Activated B cell treated with CpG ODN at 0.5 μM for 24 hours (primary cell): Measurements from ENCODE around the gene LRRC75B. TPM values are rescaled to one million over a fixed set of nuclear protein-coding genes. Genes with fewer than 3 reads are reported as not detected.
"Not testable (repeated sequence)": the region's sequence is repeated elsewhere in the genome, so short reads cannot be mapped to it uniquely, and the experiment has no call there.

Source experiments
- ATAC-seq: fragments of 200-7000 bp; cut with Tn5 transposase; one replicate; pipeline ENCODE4 v1.10.0; 2021; ENCODE audit warnings: low read depth, mild to moderate bottlenecking, moderate library complexity
- CTCF ChIA-PET: fragments of 350-600 bp; sonication (Branson Sonifier 250); formaldehyde crosslinking; loops from one replicate; lab custom pipeline; 2021; ENCODE audit warnings: antibody characterized with exemption; lab: Charles Lee
- POLR2A ChIA-PET: fragments of 350-600 bp; sonication (Branson Sonifier 250); formaldehyde crosslinking; loops from one replicate; lab custom pipeline; 2021; ENCODE audit warnings: antibody characterized with exemption; lab: Charles Lee
- DNase-seq: peaks from one replicate; pipeline ENCODE4 v3.0.0; 2022
- H3K27ac Mint-ChIP-seq: one replicate; pipeline ENCODE4 v1.8.0; 2020; ENCODE audit warnings: mixed read lengths
- H3K27me3 Mint-ChIP-seq: one replicate; pipeline ENCODE4 v1.8.0; 2021; ENCODE audit warnings: mixed read lengths
- H3K36me3 Mint-ChIP-seq: one replicate; pipeline ENCODE4 v1.8.0; 2021; ENCODE audit warnings: low read depth, mixed read lengths
- H3K4me1 Mint-ChIP-seq: one replicate; pipeline ENCODE4 v1.8.0; 2021; ENCODE audit warnings: mixed read lengths
- H3K4me3 Mint-ChIP-seq: one replicate; pipeline ENCODE4 v1.8.0; 2020; ENCODE audit warnings: mild to moderate bottlenecking, mixed read lengths
- H3K9me3 Mint-ChIP-seq: one replicate; pipeline ENCODE4 v1.8.0; 2020; ENCODE audit warnings: mixed read lengths
- intact Hi-C: fragments of 100-400 bp; cut with micrococcal nuclease; formaldehyde crosslinking; loops from one replicate; pipeline ENCODE4 v1.15.1; 2024
- total RNA-seq: library from RNA; stranded (reverse); gene quantifications from 2 replicates; pipeline ENCODE4 v1.2.3, GENCODE V29; 2022
- TF ChIP-seq, protein P1 (sequence below): fragments of 200-600 bp; IDR thresholded peaks from one replicate; pipeline ENCODE4 v1.8.0; 2022; ENCODE audit warnings: antibody characterized with exemption, mild to moderate bottlenecking

The LRRC75B gene
- total RNA-seq, 1 donor from 2014 or later = 0.82 TPM

DNA sequence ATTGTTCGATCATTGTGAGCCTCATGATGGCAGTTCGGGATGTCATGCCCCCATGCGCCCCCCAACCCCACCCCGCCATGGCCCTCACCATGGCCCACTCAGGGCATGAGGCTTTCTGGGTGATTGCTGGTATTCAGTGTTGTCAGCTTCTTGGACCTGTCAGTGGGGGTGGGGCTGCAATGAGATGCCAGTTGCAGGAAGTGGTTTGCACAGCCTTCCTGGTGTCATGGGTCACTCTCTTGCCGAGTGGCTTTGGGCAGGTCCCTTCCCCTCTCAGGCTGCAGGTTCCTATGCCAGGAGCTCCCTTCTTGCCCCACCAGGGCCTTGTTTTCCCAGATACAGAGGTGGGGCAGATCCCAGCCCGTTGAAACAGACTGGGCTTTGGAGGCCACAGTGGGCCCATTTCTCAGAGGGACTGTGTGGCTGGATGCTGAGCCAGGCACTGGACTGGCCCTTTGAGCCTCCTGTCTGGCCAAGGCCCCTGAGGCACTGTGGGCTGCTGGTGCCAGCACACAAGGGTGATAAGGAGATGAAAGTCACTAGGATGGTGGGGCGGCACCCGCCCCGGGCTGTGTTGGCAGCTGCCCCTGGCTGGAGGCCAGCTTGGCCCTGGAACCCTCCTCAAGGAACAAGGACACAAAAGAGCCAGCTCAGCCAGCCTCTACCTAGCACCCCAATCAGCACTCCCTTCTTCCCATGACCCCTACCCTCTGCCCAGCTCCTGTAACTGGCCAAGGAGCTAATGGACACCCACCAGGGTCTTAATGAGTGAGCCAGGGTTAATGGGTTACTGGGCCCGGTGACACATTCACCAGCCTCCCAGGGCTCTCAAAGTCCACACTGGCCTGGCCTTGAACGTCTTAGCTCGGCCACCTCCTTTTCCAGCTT, 8.6 kb upstream of the LRRC75B start:
- no peak overlapping the region for H3K27ac Mint-ChIP-seq
- POLR2A ChIA-PET = no interaction called here
- CTCF ChIA-PET = no interaction called here
- no peaks in the 10 kb centered on the region for H3K27me3 Mint-ChIP-seq
- intact Hi-C loops = no loop called here
- no peak overlapping the region for H3K4me3 Mint-ChIP-seq
- TF ChIP-seq, protein P1, sequence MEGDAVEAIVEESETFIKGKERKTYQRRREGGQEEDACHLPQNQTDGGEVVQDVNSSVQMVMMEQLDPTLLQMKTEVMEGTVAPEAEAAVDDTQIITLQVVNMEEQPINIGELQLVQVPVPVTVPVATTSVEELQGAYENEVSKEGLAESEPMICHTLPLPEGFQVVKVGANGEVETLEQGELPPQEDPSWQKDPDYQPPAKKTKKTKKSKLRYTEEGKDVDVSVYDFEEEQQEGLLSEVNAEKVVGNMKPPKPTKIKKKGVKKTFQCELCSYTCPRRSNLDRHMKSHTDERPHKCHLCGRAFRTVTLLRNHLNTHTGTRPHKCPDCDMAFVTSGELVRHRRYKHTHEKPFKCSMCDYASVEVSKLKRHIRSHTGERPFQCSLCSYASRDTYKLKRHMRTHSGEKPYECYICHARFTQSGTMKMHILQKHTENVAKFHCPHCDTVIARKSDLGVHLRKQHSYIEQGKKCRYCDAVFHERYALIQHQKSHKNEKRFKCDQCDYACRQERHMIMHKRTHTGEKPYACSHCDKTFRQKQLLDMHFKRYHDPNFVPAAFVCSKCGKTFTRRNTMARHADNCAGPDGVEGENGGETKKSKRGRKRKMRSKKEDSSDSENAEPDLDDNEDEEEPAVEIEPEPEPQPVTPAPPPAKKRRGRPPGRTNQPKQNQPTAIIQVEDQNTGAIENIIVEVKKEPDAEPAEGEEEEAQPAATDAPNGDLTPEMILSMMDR = no peak
- no peaks in the 10 kb centered on the region for H3K9me3 Mint-ChIP-seq
- DNase-seq (no peak), ATAC-seq (no peak)
- H3K36me3 Mint-ChIP-seq = no peaks in the 10 kb centered on the region
- H3K4me1 Mint-ChIP-seq = peaks cover 17% of the 10 kb centered on the region

DNA sequence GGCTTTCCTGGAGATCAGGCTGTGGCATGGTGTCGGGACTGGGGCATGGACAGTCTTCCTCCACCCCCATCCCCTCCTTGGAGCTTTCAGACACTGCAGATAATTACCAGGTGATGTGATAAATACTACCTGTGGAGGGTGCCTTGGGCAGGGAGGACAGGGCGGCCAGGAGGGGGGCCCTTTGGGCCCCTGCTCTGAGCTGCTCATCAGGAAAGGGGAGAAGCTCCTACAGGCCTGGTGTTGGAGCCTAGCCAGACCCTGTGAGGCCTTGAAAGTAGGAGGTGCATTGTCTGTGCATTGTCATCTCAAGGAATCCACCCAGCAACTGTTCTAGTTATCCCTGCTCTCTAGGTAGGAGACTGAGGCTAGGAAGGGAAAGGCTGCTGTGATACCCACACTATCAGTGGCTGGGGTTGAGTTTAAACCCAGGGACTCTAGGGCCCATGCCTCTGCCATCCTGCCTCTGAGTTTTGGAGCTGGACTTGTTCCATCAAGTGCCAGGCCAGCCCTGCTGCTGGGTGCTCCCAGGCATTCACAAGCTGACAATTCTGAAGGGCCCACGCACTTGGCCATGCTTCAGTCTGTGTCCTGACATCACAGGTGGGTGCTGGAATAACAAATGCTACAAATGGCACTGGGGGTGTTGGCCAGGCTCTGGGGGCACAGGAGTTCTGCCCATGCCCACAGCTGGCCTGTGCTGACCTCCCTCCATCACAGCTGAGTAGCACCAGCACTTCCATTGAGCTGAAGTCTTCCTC, 7.3 kb upstream of the LRRC75B start:
- H3K36me3 Mint-ChIP-seq, DNase-seq, H3K27me3 Mint-ChIP-seq, POLR2A ChIA-PET, H3K27ac Mint-ChIP-seq, H3K4me3 Mint-ChIP-seq, CTCF ChIA-PET, ATAC-seq, H3K9me3 Mint-ChIP-seq, intact Hi-C loops: not testable (repeated sequence)
- peaks cover 17% of the 10 kb centered on the region for H3K4me1 Mint-ChIP-seq

DNA sequence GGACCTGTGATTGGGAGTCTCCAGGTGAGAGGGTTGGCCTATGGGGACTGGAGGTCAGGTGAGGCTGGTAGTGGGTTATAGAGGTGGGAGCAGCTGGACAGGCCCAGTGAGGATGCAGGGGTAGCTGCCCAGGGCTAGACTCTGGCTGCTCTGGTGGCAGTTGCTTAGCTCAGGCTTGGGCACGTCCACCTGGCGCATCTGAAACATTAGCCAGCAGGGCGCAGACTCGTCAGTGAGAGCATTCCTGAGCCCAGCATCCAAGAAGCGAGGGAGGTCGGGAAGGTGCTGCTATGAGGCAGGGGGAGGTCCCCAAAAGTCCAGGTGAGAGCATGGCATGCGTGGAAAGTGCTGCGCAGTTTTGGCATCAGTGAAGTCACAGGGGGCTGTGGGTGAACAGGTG, 6.6 kb upstream of the LRRC75B start:
- ChIA-PET CTCF (no interaction called here), POLR2A (no interaction called here)
- intact Hi-C loops = no loop called here
- no peak for DNase-seq
- Mint-ChIP-seq H3K9me3 (no peaks in the 10 kb centered on the region), H3K4me3 (no peak overlapping the region), H3K27ac (no peak overlapping the region), H3K36me3 (no peaks in the 10 kb centered on the region), H3K4me1 (peaks cover 17% of the 10 kb centered on the region), H3K27me3 (no peaks in the 10 kb centered on the region)
- no peak for ATAC-seq
- TF ChIP-seq, protein P1 = no peak

DNA sequence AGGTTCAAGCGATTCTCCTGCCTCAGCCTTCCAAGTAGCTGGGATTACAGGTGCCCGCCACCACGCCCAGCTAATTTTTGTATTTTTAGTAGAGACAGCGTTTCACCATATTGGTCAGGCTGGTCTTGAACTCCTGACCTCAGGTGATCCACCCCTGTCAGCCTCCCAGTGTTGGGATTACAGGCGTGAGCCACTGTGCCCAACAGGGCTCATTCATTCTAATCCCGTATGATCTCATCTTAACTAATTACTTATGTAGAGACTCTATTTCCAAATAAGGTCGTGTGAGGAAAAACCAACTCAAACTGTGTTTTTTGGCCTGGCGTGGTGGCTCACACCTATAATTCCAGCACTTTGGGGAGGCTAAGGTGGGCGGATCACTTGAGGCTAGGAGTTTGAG, 4.2 kb upstream of the LRRC75B start:
- H3K4me1 Mint-ChIP-seq = peaks cover 10% of the 10 kb centered on the region
- POLR2A ChIA-PET = interaction anchor here (0.7 kb wide), 1 partner anchor 38 kb away, joined by 8 read pairs; no protein-coding TSS in a partner anchor
- H3K9me3 Mint-ChIP-seq, ATAC-seq, H3K27me3 Mint-ChIP-seq, DNase-seq, H3K4me3 Mint-ChIP-seq, intact Hi-C loops, H3K27ac Mint-ChIP-seq, H3K36me3 Mint-ChIP-seq, CTCF ChIA-PET: not testable (repeated sequence)

DNA sequence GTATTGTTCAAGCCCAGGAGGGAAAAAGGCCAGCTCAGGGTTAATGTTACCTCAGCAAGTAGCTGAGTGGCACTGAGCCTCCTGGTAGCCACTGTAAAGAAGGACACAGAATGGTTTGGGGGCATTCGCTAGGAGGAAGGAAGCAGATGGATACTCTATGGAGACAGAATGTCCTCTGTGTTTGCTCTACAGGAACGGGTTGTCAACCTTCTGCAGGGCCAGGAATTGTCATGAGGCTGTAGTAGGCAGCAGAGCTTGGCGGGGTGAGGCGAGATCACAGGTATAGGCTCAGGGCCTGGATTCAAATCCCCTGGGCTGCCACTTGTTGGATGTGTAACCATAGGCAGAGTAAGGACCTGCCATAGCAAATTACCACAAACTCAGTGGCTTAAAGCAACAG, 3.0 kb upstream of the LRRC75B start:
- ATAC-seq = no peak
- ChIA-PET POLR2A (no interaction called here), CTCF (no interaction called here)
- H3K4me1 Mint-ChIP-seq = peaks cover 5% of the 10 kb centered on the region
- no peaks in the 10 kb centered on the region for H3K36me3 Mint-ChIP-seq
- no peak overlapping the region for H3K4me3 Mint-ChIP-seq
- H3K9me3 Mint-ChIP-seq = no peaks in the 10 kb centered on the region
- TF ChIP-seq, protein P1 = no peak
- intact Hi-C loops = no loop called here
- no peak for DNase-seq
- no peak overlapping the region for H3K27ac Mint-ChIP-seq
- peaks cover 4% of the 10 kb centered on the region for H3K27me3 Mint-ChIP-seq

DNA sequence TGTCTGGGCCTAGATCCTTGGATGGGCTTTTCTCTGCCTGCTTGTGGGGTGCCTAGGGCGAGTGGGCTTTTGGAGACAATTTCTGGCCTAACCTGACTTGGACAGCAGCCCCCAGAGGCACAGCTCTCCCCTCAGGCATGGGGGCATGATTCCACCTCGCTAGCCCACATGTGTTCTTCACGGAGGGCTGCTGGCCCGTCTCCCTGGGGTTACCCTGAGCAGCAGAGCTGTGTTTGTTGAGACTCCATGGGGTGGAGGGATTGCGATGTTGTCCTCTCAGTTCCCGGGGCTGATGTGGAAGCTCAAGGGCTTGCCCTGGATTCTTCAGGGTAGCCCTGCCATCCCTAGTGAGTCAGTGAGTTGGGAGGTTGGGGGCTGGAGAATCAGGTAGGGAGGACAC, 2.4 kb upstream of the LRRC75B start:
- H3K27ac Mint-ChIP-seq = no peak overlapping the region
- intact Hi-C loops = no loop called here
- no peaks in the 10 kb centered on the region for H3K36me3 Mint-ChIP-seq
- peaks cover 4% of the 10 kb centered on the region for H3K27me3 Mint-ChIP-seq
- TF ChIP-seq, protein P1 = no peak
- ATAC-seq = no peak
- peaks cover 5% of the 10 kb centered on the region for H3K4me1 Mint-ChIP-seq
- POLR2A ChIA-PET = no interaction called here
- no peaks in the 10 kb centered on the region for H3K9me3 Mint-ChIP-seq
- no peak for DNase-seq
- H3K4me3 Mint-ChIP-seq = no peak overlapping the region
- CTCF ChIA-PET = no interaction called here
